ENCODE measurements around the gene SERTAD4. TPM values are rescaled to one million over a fixed set of nuclear protein-coding genes. Genes with fewer than 3 reads are reported as not detected.
A peak's percentile ranks its signal among the peaks of the same experiment; 100 is the strongest.

The SERTAD4 gene
- total RNA-seq, 1 donor from 2014 or later = 4.6 TPM

- no peak overlapping the region for H3K27ac ChIP-seq (replicated peaks)
Observed at GRCh38 chr1:210228158-210228557, 4.4 kb upstream of the SERTAD4 start.

DNA sequence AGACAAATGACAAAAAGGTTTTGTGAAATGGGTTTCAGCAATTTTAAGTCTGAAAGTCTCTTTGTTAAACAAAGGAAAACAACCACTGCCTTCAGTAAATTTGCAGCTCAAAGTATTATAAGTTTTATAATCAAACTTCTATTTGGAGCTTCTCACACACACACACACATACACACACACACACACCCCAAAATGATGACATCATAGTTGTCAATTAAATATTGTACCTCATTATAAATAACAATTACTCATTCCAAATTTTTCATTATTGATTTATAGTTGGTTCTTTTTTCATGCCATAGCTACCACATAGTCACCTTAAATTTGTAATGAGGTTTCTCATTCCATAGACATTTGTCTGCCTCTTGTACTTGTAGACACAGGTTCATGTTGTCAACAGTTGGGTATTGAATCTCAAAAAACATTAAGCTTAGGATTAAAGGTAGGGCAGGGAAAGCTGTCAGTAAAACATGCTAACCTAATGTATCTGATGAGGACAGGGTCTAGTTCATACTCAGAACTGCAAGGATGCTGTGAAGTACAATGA lies 2.4 kb upstream of the SERTAD4 start:
- H3K4me3 ChIP-seq = no peak overlapping the region
- no peak overlapping the region for H3K27ac ChIP-seq (replicated peaks)
- TF ChIP-seq, protein P1, sequence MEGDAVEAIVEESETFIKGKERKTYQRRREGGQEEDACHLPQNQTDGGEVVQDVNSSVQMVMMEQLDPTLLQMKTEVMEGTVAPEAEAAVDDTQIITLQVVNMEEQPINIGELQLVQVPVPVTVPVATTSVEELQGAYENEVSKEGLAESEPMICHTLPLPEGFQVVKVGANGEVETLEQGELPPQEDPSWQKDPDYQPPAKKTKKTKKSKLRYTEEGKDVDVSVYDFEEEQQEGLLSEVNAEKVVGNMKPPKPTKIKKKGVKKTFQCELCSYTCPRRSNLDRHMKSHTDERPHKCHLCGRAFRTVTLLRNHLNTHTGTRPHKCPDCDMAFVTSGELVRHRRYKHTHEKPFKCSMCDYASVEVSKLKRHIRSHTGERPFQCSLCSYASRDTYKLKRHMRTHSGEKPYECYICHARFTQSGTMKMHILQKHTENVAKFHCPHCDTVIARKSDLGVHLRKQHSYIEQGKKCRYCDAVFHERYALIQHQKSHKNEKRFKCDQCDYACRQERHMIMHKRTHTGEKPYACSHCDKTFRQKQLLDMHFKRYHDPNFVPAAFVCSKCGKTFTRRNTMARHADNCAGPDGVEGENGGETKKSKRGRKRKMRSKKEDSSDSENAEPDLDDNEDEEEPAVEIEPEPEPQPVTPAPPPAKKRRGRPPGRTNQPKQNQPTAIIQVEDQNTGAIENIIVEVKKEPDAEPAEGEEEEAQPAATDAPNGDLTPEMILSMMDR (IDR thresholded peaks at IDR 0.05; ENCODE audit: borderline replicate concordance) = no peak
- peaks cover 16% of the 10 kb centered on the region for H3K27me3 ChIP-seq (ENCODE audit: low read depth)
- no peaks in the 10 kb centered on the region for H3K36me3 ChIP-seq
- DNase-seq = no peak
- H3K4me1 ChIP-seq = peaks cover 33% of the 10 kb centered on the region
- intact Hi-C loops (cut with micrococcal nuclease) = loop anchor here (10.0 kb wide), 1 partner anchor 65 kb away; no protein-coding TSS in a partner anchor
- H3K9me3 ChIP-seq (replicated peaks) = no peaks in the 10 kb centered on the region

More at GRCh38 chr1:210228158-210228557, 4.4 kb upstream of the SERTAD4 start:
- Histone ChIP-seq H3K4me1 (peaks cover 21% of the 10 kb centered on the region), H3K36me3 (no peaks in the 10 kb centered on the region), H3K9me3 (replicated peaks) (no peaks in the 10 kb centered on the region), H3K27me3 (ENCODE audit: low read depth) (peaks cover 11% of the 10 kb centered on the region), H3K4me3 (no peak overlapping the region)
- intact Hi-C loops (cut with micrococcal nuclease) = no loop called here
- TF ChIP-seq, protein P1 (IDR thresholded peaks at IDR 0.05; ENCODE audit: borderline replicate concordance) = no peak
- DNase-seq = no peak

DNA sequence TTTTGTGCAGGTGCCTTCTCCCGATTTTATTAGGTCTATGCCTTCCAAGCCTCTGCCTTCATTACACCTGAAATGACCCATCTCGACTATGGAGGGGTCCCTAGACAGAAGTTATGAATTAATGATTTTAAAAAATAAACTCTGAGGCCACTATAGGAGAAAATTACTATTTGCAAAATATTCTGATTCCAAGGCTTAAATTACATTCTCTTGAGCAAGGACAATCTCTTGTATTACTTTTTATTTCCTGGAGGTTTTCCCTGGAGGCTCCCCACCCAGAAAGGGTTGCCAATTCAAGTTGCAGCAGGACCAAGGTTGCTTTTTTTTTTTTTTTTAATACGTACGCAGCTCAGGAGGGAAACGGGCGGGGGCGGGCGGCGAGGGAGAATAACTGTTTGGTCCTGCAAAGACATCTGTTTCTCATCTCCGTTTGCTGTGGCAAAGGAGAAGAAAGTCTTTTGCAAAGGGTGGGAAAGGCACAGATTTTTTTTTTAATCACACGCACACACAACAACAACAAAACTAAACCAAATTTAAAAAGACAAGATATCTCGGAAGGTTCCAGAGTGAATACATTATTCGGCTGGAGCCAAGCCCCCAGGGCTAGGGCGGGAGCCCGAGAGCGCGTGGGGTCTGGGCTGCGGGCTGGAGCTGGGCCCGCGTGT lies 618 bp upstream of the SERTAD4 start:
- Histone ChIP-seq H3K27ac (replicated peaks) (peak overlapping the region; percentile 91), H3K9me3 (replicated peaks) (no peaks in the 10 kb centered on the region)
- intact Hi-C loops (cut with micrococcal nuclease) = loop anchor here (10.0 kb wide), 1 partner anchor 63 kb away; no protein-coding TSS in a partner anchor

DNA sequence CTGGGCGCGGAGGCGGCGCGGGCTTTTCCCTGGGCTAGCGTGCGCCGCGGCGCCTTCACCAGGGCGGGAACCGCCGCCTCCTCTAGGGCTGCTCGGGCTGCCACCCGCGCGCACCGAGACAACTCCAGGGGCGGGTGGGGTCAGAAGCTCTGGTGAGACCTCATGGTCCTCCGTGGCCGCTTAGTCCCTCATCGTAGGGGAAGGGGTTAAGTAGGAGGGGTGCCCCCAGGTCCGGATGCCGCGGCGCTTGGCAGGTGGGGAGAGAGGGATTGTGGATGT lies 559 bp downstream of the SERTAD4 start:
- Histone ChIP-seq H3K4me3 (peak overlapping the region; percentile 82), H3K36me3 (no peaks in the 10 kb centered on the region), H3K9me3 (replicated peaks) (no peaks in the 10 kb centered on the region), H3K27ac (replicated peaks) (peak overlapping the region; percentile 91), H3K4me1 (peaks cover 52% of the 10 kb centered on the region), H3K27me3 (ENCODE audit: low read depth) (peaks cover 16% of the 10 kb centered on the region)
- DNase-seq = no peak
- intact Hi-C loops (cut with micrococcal nuclease) = loop anchor here (10.0 kb wide), 1 partner anchor 62 kb away; no protein-coding TSS in a partner anchor
- TF ChIP-seq, protein P1 (IDR thresholded peaks at IDR 0.05; ENCODE audit: borderline replicate concordance) = no peak

More for the DNA sequence above, 618 bp upstream of the SERTAD4 start:
- Histone ChIP-seq H3K4me3 (peak overlapping the region; percentile 82), H3K27me3 (ENCODE audit: low read depth) (peaks cover 16% of the 10 kb centered on the region), H3K36me3 (no peaks in the 10 kb centered on the region), H3K4me1 (peaks cover 41% of the 10 kb centered on the region)
- peak; percentile 57 for DNase-seq
- TF ChIP-seq, protein P1 (IDR thresholded peaks at IDR 0.05; ENCODE audit: borderline replicate concordance) = no peak

DNA sequence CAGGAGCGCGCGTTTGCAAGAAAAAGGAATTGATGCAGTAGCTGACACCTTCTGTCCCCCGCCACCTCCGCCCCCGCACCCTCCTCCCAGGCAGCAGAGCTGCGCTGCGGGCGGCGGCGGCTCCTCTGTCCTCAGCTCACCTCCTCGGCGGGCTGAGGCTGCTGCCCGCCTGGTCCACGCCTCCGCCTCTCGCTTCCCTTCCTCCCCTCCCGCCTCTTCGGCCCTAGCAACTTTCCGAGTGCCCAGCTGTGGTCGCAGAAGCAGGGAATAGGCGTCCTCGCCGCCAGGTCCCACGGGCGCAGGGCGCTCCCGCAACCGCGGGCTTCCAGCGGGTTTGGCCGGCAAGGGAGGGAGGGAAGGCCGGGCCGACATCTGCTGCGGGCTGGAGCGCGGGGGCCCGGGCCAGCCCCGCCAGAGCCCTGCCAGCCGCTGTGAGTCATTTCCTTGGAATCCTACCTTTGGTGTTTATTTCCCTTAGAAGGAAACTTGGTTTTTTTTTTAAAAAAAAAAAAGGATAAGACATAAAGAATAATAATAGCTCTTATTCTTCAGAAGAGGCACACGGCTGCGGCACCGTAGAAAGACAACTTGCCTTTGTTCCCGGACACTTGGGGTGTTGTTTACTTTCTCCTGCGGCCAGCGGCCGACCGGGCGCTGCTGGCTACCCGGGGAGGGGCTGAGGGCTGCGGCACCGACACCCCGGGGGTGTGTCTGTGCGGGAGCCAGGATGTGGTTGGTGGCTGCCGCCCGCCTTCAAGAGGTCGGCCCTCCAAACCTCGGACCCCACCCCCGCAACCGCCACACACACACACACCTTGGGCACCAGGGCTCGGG lies 1.1 kb downstream of the SERTAD4 start:
- Histone ChIP-seq H3K9me3 (replicated peaks) (no peaks in the 10 kb centered on the region), H3K4me3 (peak overlapping the region; percentile 82), H3K27me3 (ENCODE audit: low read depth) (peaks cover 16% of the 10 kb centered on the region), H3K27ac (replicated peaks) (peak overlapping the region; percentile 91), H3K36me3 (no peaks in the 10 kb centered on the region), H3K4me1 (peaks cover 58% of the 10 kb centered on the region)
- intact Hi-C loops (cut with micrococcal nuclease) = loop anchor here (10.0 kb wide), 1 partner anchor 61 kb away; no protein-coding TSS in a partner anchor
- peak; percentile 37 for DNase-seq
- TF ChIP-seq, protein P1 (IDR thresholded peaks at IDR 0.05; ENCODE audit: borderline replicate concordance) = no peak

Measured in left ventricle myocardium inferior (tissue), 1 donor.